Motor neuron (in vitro differentiated cells): ENCODE data around the gene TMEM190. TPM values are rescaled to one million over a fixed set of nuclear protein-coding genes. Genes with fewer than 3 reads are reported as not detected.
"Not testable (repeated sequence)": the region's sequence is repeated elsewhere in the genome, so short reads cannot be mapped to it uniquely, and the experiment has no call there.

ENCODE experiments used
- ATAC-seq, 8 experiments: fragments of 200-7000 bp; cut with Tn5 transposase; replicated peaks in 6 of 8; 2 replicates each; pipeline ENCODE4 v1.8.0; 2021; ENCODE audit warnings: mild to moderate bottlenecking in 8 of 8, moderate library complexity in 8 of 8
- H3K27ac ChIP-seq, 2 donors: fragments of 250-450 bp; sonication (Bioruptor Pico); 2 replicates each; pipeline ENCODE4 v1.9.0; 2021; ENCODE audit warnings: antibody characterized with exemption in 2 of 2, mild to moderate bottlenecking in 2 of 2, moderate library complexity in 1 of 2
- H3K4me1 ChIP-seq, 2 donors: fragments of 250-450 bp; sonication (Bioruptor Pico); replicated peaks in 1 of 2; 2 replicates each; pipeline ENCODE4 v1.6.1; 2021; ENCODE audit warnings: antibody characterized with exemption in 2 of 2, mild to moderate bottlenecking in 2 of 2, moderate library complexity in 1 of 2
- H3K4me3 ChIP-seq, 5 donors: fragments of 250-450 bp; sonication (Bioruptor Pico); 2 replicates each; pipeline ENCODE4 v1.9.0; 2021; ENCODE audit warnings: antibody characterized with exemption in 5 of 5, mild to moderate bottlenecking in 5 of 5, moderate library complexity in 4 of 5
- WGBS, 10 experiments: fragments of 450-650 bp; shearing (Covaris generic); methylation state at CpG; one replicate each; pipeline ENCODE4 v1.0.0; 2022; 5-methylcytosine and 5-hydroxymethylcytosine counted together
- in situ Hi-C, 9 experiments: fragments of 400-800 bp; cut with MboI; loops; one replicate each; pipeline ENCODE4 v1.15.0; 2021; ENCODE audit warnings: low sequenced_read_pairs in 9 of 9, low pct_unique_long_range_greater_than_20kb in 2 of 9; ENCODE audit not compliant: unreplicated experiment in 9 of 9
- total RNA-seq, 8 experiments: library from RNA; unstranded; fragments of 300-600 nt; gene quantifications; 2 replicates each; pipeline versions ENCODE4 v1.2.3 to v1.2.4, GENCODE V29; 2022

Gene TMEM190
- total RNA-seq, 8 experiments from 2014 or later, result 0.46 to 8.4 (median 0.58) TPM; not detected in 5

DNA sequence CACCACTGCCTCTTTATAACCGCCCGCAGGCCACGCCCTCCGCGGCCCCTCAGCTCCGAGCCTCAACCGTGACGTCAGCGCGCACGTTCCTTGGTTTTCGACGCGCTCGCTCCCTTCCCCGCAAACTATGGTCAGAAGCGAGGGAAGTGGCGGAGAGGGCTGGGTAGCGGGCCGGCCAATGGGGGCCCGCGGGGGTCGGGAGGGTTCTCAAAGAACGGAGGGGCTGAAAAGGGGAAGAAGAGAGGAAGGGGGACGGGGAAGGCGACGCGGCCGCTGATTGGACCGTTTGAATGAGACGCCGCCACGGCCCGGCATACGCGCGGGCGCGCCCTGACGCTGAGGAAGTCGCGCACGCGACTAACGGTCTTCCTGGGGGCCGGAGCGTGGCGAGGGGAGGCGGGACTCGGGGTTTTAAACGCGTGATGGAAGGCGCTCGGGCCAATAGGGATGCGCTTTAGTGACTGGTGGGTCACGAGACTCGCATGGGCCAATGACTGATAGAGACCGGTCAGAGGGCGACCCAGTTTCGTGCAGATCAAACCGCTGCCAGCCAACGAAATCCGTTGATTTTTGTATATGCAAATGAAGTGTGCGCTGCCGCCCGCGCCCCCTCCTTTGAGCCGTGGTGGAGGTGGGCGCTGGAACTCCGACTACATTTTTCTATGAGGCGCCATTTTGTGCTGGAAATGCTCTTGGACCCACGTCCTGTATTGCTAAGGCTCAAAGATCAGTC lies 31.3 kb downstream of the TMEM190 start:
- Histone ChIP-seq H3K27ac (peak overlapping the region; percentile 97 to 99), H3K4me3 (peak overlapping the region; percentile 72 to 91 (median 75)), H3K4me1 (peaks cover 17% of the 10 kb centered on the region in 2 donors)
- peak; percentile 87 to 93 (median 92) for ATAC-seq
- in situ Hi-C loops, result loop anchor here in 5 of 9 experiments (25.0 kb wide), 1 partner anchor 271 kb away; the partner anchor contains the start of gene TNNT1 (in 5 of the 5)
- WGBS, 10 experiments, result 0 to 7% (median 0%) methylated on average over 1 to 10 of the region's 72 CpGs; no CpG with 5 or more reads in 2 of the 10 experiments

DNA sequence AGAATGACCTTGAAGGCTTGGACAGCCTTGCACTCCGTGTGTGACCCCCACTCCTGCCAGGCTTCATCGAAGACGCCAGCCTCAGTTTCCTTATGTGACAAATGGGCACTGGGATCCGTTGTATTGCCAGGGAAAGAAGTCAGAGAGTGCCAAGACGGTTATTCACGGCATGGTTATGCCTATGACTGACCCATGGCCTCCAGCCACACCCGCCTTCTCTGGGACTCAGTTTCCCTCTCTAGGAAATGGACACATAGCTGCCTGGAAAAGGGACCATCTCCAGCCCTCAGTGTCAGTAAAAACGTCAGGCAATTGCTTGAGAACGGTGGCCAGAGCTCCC lies 31.9 kb downstream of the TMEM190 start:
- ATAC-seq, result no peak
- in situ Hi-C loops, result loop anchor here in 5 of 9 experiments (25.0 kb wide), 1 partner anchor 271 kb away; the partner anchor contains the start of gene TNNT1 (in 5 of the 5)
- Histone ChIP-seq H3K4me3 (peak overlapping the region; percentile 15 to 23 (median 18)), H3K4me1 (peaks cover 17% of the 10 kb centered on the region in 2 donors), H3K27ac (peak overlapping the region; percentile 96)
- WGBS, 10 experiments, result 0 to 100% (median 66%) methylated on average over 1 to 5 of the region's 9 CpGs; no CpG with 5 or more reads in 2 of the 10 experiments

DNA sequence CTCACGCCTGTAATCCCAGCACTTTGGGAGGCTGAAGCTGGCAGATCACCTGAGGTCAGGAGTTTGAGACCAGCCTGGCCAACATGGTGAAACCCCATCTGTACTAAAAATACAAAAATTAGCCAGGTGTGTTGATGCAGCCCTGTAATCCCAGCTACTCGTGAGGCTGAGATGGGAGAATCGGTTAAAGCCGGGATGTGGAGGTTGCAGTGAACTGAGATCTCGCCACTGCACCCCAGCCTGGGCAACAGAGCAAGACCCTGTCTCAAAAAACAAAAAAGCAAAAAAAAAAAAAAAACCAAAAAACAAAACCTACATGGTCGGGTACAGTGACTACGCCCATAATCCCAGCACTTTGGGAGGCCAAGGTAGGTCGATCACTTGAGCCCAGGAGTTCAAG lies 32.6 kb downstream of the TMEM190 start:
- in situ Hi-C loops, result loop anchor here in 5 of 9 experiments (25.0 kb wide), 1 partner anchor 272 kb away; the partner anchor contains the start of gene TNNT1 (in 5 of the 5)
- peak overlapping the region in 1 of 2 donors; percentile 96 for H3K27ac ChIP-seq
- WGBS, 10 experiments, result 83 to 100% (median 95%) methylated on average over 1 to 7 of the region's 8 CpGs
- not testable (repeated sequence) for H3K4me3 ChIP-seq, ATAC-seq
- peaks cover 17% of the 10 kb centered on the region in 2 donors for H3K4me1 ChIP-seq

DNA sequence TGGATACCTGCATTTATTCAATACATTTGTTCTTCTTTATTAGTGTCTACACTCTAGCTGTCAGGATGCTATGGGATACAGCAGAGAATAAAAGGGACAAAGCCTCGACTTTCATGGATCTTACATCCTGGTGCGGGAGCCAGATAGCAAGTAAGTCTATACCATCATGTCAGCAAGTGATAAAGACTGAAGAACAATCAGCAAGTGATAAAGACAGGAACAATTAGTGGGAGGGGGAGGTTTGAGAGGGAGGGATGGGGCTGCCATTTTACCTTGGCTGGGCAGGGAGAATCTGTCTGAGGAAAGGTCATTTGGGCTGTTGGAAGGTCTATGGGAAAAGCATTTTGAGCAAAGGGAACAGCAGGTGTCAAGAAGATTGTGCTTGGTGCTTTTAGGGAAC lies 33.5 kb downstream of the TMEM190 start:
- in situ Hi-C loops, result loop anchor here in 5 of 9 experiments (25.0 kb wide), 1 partner anchor 273 kb away; the partner anchor contains the start of gene TNNT1 (in 5 of the 5)
- WGBS, 10 experiments, result 67 to 100% (median 82%) methylated on average over 2 of the region's 2 CpGs; no CpG with 5 or more reads in 4 of the 10 experiments
- peaks cover 17% of the 10 kb centered on the region in 2 donors for H3K4me1 ChIP-seq
- H3K4me3 ChIP-seq, result no peak overlapping the region
- no peak for ATAC-seq
- H3K27ac ChIP-seq, result no peak overlapping the region

DNA sequence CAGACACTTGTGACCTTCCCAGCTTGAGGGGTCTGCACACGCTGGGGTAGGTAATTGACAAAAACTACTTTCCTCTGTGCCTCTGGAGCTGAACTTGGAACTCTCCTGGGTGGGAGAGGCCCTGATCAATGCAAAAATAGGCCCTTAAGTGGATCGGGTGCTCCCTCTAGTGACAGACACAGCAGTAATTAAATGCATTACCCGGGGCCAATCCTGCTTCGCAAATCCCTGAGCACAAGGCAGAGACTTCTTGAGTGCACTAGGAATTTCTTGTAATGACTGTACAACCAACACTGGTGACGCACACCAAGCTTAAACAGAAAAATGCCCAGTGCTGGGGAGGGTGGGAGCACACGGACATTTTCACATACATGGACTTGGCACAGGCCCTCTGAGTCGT lies 41.6 kb downstream of the TMEM190 start:
- ATAC-seq, result peak; percentile 88 to 99 (median 95)
- Histone ChIP-seq H3K4me1 (no peaks in the 10 kb centered on the region), H3K27ac (no peak overlapping the region), H3K4me3 (no peak overlapping the region)
- 0 to 80% (median 12%) methylated on average over 1 to 5 of the region's 7 CpGs; no CpG with 5 or more reads in 2 of the 10 experiments for WGBS, 10 experiments
- in situ Hi-C loops, result loop anchor here in 5 of 9 experiments (25.0 kb wide), 1 partner anchor 281 kb away; the partner anchor contains the start of gene TNNT1 (in 5 of the 5)

DNA sequence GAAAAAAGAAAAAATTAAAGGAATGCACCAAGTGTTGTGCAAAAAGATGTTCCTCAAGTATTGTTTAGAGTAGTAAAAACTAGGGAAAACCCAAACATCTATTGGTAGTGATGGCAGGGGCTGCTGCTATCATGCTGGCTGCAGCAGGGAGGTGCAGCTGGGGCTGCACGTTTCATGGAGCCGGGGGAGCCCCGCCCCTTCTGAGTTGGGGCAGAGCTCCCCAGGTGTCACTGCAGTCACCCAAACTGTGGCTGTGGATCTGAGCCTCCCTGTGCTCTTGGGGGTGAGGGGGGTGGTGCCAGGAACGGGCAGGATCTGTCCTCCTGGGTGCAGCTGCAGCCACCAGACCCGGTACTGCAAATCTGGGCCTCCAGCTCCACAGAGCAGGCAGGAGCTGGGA lies 42.5 kb downstream of the TMEM190 start:
- WGBS, 10 experiments, result 11 to 81% (median 38%) methylated on average over 1 to 4 of the region's 5 CpGs; no CpG with 5 or more reads in 3 of the 10 experiments
- Histone ChIP-seq H3K4me3 (no peak overlapping the region), H3K4me1 (no peaks in the 10 kb centered on the region), H3K27ac (no peak overlapping the region)
- in situ Hi-C loops, result loop anchor here in 5 of 9 experiments (25.0 kb wide), 1 partner anchor 282 kb away; the partner anchor contains the start of gene TNNT1 (in 5 of the 5)
- no peak for ATAC-seq

DNA sequence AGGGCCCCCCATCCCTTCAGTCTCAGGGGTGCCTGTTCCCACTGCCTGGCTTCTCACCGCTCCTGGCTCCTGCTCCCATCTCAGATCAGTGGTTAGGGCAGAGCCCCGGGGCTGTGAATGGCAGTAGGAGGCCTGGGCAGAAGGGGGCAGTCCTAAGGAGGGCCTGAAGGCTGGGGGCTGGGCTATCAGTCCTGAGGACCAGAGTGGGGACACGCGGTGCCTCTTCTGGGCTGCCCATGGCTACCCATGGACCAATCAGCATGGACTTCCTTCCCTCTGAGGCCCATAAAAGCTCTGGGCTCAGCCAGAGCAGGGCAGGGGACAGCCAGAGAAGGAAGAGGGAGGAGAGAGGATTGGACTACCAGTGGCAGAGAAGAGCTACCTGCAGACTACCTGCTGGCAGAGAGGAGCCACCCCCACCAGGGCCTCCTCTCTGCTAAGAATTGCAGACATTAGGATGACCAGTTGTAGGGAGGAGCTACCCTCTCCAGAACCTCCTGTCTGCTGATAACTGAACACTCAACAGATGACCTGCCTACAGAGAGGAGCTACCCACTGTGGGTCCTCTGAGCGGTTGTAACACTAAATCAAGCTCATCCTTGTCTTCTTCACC lies 43.1 kb downstream of the TMEM190 start:
- Histone ChIP-seq H3K4me1 (no peaks in the 10 kb centered on the region), H3K27ac (no peak overlapping the region), H3K4me3 (no peak overlapping the region)
- in situ Hi-C loops, result loop anchor here in 5 of 9 experiments (25.0 kb wide), 1 partner anchor 282 kb away; the partner anchor contains the start of gene TNNT1 (in 5 of the 5)
- WGBS, 10 experiments, result 8 to 80% (median 60%) methylated on average over 1 to 2 of the region's 5 CpGs; no CpG with 5 or more reads in 5 of the 10 experiments
- ATAC-seq, result peak in 6 of 8 experiments; percentile 10 to 63 (median 24)

DNA sequence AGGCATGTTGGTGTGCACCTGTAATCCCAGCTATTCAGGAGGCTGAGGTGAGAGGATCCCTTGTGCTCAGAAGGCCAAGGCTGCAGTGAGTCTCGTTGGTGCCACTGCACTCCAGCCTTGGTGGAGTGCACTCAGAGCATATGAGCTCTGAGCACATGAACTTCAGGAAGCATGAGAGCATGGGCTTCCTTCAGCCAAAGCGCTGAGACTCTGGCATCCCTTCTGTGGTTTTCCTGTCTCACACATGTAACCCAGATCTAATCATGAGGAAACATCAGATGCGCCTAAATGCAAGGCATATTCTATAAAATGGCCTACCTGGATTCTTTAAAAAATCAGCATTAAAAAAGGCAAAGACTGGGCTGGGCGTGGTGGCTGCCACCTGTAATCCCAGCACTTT lies 44.7 kb downstream of the TMEM190 start:
- not testable (repeated sequence) for H3K4me1 ChIP-seq, H3K4me3 ChIP-seq, H3K27ac ChIP-seq, ATAC-seq
- 24 to 100% (median 78%) methylated on average over 1 to 4 of the region's 4 CpGs; no CpG with 5 or more reads in 4 of the 10 experiments for WGBS, 10 experiments
- in situ Hi-C loops, result loop anchor here in 5 of 9 experiments (25.0 kb wide), 1 partner anchor 284 kb away; the partner anchor contains the start of gene TNNT1 (in 5 of the 5)

DNA sequence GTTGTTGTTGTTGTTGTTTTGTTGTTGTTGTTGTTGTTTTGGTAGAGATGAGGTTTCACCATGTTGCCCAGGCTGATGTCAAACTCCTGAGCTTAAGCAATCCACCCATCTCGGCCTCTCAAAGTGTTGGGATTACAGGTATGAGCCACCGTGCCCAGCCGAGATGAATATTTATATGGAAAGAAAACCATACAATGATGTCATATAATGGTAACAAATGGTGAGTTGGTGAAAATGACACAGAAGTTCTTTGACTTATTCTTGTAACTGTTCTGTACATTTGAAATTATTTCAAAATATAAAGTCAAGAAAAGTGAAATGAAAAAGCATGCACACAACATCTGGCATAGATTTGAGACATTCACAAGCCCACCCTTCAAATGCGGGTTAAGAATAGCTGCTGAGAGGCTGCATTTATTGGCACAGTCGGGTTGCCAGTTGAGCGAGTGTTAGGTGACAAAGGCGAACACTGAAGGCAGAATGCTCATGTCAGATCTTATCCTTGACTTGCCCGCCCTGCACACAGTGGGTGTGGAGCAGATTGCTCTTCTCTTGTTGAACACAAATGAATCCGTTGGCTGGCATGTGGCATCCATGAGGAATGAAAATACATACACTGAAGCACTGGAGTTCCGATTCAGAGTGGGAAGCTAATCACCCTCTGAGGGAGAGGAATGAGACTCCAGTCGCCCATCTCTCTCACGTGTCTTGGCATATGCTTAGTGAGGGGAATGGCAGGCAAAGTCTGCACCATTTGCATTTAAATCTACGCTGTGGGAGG lies 46.8 kb downstream of the TMEM190 start:
- peak in 2 of 8 experiments; percentile 33 to 51 for ATAC-seq
- H3K4me1 ChIP-seq, result peaks cover 0 to 3% of the 10 kb centered on the region in 2 donors
- in situ Hi-C loops, result loop anchor here in 5 of 9 experiments (25.0 kb wide), 1 partner anchor 286 kb away; the partner anchor contains the start of gene TNNT1 (in 5 of the 5)
- no peak overlapping the region for H3K4me3 ChIP-seq
- no peak overlapping the region for H3K27ac ChIP-seq
- 7 to 69% (median 31%) methylated on average over 1 to 13 of the region's 13 CpGs for WGBS, 10 experiments

DNA sequence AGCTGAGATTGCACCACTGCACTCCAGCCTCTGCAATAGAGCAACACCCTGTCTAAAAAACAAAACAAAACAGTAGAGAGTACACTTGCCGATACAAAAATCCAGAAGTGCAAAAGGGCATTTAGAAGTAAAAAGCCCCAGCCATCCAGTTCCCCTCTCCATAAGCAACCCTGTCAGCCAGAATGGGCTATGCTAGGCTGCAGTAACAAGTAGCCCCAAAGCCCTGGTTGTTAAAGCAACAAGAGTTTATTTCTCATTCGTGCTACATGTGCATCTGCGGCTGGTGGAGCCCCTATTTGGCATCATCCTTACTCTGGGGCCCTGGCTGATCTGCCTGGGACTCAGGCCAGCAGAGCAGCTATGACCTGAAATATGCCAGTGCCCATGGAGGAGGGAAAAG lies 47.9 kb downstream of the TMEM190 start:
- no peak for ATAC-seq
- WGBS, 10 experiments, result 6 to 100% (median 87%) methylated on average over 1 to 3 of the region's 3 CpGs; no CpG with 5 or more reads in 6 of the 10 experiments
- in situ Hi-C loops, result loop anchor here in 5 of 9 experiments (25.0 kb wide), 1 partner anchor 287 kb away; the partner anchor contains the start of gene TNNT1 (in 5 of the 5)
- Histone ChIP-seq H3K27ac (no peak overlapping the region), H3K4me1 (peaks cover 0 to 12% of the 10 kb centered on the region in 2 donors), H3K4me3 (no peak overlapping the region)

DNA sequence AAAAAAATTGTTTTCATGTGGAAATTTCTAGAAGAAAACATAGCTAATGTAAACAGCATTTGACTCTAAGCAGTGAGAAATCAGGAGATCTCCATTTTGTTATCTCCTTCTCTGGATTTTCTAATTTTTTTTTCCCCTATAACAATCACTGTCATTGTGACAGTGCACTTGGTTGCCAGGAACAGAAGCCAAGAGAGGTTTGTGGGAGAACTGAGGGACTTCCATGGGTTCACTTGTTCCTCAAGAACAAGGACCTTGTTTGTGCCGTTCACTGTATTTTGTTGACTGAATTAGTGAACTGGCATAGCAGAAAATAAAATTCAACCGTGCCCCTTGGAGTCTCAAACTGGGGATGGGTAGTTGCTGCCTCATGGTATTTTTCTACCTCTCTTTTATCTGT lies 49.4 kb downstream of the TMEM190 start:
- no peak overlapping the region for H3K27ac ChIP-seq
- in situ Hi-C loops, result loop anchor here in 1 of 9 experiments (25.0 kb wide), 1 partner anchor 289 kb away; the partner anchor contains the start of gene TNNT1
- H3K4me1 ChIP-seq, result peaks cover 0 to 12% of the 10 kb centered on the region in 2 donors
- 21 to 61% (median 56%) methylated on average over 1 to 2 of the region's 2 CpGs; no CpG with 5 or more reads in 1 of the 10 experiments for WGBS, 10 experiments
- H3K4me3 ChIP-seq, result no peak overlapping the region
- ATAC-seq, result no peak
